HG02610 (cell line): ENCODE results near the gene TCHH.
"Not testable (repeated sequence)": the region's sequence is repeated elsewhere in the genome, so short reads cannot be mapped to it uniquely, and the experiment has no call there.

Experiments
- ATAC-seq: cut with Tn5 transposase; IDR thresholded peaks from one replicate; pipeline ENCODE4 v1.9.1; 2021; ENCODE audit warnings: mild to moderate bottlenecking, moderate library complexity; ENCODE audit not compliant: unreplicated experiment

The TCHH gene

DNA sequence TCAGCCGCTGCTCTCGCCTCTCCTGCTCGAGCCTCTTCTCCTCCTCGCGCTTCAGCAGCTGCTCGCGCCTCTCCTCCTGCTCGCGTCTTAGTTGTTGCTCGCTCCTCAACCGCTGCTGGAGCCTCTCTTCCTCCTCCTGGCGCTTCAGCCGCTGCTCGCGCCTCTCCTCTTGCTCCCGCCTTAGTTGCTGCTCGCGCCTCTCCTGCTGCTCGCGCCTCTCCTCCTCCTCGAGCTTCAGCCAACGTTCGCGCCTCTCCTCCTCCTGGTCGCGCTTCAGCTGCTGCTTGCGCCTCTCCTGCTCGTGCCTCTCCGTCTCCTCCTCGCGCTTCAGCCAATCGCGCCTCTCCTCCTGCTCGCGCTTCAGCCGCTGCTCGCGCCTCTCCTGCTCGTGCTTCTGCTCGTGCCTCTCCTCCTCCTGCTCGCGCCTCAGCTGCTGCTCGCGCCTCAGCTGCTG lies 3.7 kb downstream of the TCHH start:
- ATAC-seq, result no peak

DNA sequence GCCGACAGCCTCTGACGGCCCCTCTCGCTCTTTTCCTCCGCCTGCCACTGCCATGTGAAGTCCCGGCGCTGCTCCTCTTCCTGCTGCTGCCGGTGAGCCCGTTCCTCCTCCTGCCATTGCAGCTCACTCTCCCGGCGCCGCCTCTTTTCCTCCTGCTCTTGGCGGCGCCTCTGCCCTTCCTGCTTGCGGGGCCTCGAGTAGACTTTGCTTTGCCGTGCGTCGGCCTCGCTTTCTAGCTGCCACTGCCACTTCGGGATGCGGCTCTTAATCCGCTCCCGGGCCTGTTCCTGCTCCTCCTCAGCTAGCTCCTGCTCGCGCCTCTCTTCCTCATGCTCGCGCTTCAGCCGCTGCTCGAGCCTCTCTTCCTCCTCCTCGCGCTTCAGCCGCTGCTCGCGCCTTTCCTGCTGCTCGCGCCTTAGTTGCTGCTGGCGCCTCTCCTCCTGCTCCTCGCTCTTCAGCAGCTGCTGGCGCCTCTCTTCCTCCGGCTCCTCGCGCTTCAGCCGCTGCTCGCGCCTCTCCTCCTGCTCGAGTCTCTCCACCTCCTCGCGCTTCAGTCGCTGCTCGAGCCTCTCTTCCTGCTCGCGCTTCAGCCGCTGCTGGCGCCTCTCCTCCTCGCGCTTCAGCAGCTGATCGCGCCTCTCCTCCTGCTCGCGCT lies 4.3 kb downstream of the TCHH start:
- ATAC-seq, result no peak

DNA sequence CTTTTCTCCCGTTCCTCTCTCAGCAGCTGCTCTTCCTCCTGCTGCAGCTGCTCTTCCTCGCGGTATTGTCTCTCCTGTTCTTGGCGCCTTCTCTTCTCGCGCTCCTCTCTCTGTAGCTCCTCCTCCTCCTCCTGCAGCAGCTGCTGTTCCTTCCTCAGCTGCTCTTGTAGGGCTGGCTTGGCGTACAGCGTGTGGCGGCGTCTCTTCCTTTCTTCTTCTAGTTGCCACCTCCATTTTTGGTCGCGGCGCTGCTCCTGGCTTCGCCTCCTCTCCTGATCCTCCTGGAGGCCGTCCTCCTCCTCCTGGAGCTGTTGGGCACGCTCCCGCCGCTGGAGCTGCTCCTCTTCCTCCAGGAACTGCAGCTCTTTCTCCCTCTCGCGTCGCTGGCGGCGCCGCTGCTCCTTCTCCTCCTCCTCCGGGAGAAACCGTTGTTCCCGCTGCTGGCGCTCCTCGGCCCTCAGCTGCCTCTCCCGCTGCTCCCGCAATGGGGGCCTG lies 4.8 kb downstream of the TCHH start:
- ATAC-seq, result no peak

DNA sequence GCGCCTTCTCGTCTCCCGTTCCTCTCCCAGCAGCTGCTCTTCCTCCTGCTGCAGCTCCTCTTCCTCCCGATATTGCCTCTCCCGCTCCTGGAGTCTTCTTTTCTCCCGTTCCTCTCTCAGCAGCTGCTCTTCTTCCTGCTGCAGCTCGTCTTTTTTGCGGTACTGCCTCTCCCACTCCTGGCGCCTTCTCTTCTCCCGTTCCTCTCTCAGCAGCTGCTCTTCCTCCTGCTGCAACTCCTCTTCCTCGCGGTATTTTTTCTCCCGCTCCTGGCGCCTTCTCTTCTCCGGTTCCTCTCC lies 5.3 kb downstream of the TCHH start:
- no peak for ATAC-seq

DNA sequence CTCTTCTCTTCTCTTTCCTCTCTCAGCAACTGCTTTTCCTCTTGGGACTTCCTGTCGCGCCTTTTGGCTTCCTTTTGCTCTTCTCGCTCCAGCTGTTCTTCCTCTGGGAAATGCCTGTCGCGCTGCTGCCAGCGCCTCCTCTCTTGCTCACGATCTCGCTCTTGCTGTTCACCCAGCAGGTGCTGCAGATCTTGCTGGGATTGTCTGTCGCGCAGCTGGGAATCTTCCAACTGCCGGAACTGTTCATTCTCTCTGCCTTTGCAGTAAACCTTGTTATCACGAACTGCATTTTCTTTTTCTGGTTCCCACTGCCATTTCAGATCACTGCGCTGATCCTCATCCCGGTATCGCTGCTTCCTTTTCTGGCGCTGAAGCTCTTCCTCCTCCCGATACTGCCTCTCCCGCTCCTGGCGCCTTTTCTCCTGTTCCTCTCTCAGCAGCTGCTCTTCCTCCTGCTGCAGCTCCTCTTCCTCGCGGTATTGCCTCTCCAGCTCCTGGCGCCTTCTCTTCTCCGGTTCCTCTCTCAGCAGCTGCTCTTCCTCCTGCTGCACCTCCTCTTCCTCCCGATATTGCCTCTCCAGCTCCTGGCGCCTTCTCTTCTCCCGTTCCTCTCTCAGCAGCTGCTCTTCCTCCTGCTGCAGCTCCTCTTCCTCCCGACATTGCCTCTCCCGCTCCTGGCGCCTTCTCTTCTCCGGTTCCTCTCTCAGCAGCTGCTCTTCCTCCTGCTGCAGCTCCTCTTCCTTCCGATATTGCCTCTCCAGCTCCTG lies 5.8 kb downstream of the TCHH start:
- no peak for ATAC-seq

DNA sequence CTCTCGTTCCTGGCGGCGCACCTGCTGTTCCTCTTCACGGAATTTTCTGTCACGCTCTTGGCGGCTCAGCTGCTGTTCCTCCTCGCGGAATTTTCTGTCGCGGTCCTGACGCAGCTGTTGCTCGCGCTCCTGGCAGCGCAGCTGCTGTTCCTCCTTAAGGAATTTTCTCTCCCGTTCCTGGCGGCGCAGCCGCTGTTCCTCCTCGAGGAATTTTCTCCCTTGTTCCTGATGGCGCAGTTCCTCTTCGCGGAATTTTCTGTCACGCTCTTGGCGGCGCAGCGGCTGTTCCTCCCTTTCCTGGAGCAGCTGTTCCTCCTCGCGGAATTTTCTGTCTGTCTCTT lies 6.4 kb downstream of the TCHH start:
- no peak for ATAC-seq

DNA sequence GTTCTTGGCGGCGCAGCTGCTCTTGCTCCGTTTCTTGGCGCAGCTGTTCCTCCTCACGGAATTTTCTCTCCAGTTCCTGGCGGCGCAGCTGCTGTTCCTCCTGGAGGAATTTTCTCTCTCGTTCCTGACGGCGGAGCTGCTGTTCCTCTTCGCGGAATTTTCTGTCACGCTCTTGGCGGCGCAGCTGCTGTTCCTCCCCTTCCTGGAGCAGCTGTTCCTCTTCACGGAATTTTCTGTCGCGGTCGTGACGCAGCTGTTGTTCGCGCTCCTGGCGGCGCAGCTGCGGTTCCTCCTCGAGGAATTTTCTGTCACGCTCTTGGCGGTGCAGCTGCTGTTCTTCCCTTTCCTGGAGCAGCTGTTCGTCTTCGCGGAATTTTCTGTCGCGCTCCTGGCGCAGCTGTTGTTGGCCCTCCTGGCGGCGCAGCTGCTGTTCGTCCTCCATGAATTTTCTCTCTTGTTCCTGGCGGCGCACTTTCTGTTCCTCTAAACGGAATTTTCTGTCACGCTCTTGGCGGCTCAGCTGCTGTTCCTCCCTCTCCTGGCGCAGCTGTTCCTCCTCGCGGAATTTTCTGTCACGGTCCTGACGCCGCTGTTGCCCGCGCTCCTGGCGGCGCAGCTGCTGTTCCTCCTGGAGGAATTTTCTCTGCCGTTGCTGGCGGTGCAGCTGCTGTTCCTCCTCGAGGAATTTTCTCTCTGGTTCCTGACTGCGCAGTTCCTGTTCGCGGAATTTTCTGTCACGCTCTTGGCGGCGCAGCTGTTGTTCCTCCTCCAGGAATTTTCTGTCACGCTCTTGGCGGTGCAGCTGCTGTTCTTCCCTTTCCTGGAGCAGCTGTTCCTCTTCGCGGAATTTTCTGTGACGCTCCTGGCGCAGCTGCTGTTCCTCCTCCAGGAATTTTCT lies 7.0 kb downstream of the TCHH start:
- ATAC-seq, result no peak

DNA sequence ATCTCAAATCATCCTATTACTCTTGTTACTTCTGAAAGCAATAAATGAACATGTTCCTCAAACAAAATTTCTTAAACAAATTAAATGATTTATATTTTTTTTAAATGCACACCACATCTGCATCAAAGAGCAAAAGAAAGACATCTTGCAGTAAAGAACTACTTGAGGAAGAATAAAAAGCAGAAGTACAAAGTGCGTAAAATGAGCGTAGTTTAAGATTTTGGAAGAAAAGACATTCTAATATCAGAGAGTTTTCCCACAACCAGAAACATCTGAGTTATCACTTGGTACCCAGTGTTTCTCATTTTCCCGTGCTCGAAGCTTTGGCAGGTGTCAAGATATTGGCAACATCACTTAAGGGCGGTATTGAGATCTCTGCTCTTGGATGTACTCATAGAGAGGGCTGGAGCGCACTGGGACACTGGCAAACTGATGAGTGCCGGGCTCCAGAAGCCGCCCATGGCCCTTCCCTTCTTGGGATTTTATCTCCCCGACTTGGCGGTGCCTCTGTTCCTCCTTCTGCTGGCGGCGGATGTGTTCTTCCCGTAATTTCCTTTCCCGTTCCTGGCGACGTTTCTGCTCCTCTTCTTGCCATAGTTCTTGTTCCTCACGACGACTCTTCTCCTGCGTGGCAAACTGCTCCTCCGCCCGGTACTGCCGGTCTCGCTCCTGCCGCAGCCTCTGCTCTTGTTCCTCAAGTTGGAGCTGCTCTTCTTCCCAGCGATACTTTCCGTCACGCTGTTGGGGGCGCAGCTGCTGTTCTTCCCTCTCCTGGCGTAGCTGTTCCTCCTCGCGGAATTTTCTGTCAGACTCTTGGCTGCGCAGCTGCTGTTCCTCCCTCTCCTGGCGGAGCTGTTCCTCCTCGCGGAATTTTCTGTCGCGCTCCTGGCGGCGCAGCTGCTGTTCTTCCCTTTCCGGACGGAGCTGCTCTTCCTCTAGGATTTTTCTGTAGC lies 7.9 kb downstream of the TCHH start:
- ATAC-seq, result no peak

DNA sequence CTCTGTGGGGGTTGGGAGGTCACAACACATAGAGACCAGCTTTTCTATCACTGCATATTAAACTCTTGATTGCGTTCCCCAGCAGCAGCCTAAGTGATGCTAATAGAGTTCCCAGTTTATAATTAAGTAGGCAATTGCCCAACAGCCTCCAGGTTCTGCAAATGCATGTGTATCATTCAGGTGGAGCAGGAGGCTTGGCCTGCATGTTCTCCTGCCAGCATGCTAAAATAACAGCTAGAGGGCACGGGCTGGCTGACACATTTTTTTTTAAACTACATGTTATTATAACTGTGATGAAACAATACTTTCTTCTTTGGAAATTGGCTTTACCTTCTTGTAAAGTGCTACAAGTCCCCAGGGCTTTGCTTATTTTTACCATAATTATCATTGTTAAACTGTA lies 10.4 kb downstream of the TCHH start:
- ATAC-seq, result no peak

DNA sequence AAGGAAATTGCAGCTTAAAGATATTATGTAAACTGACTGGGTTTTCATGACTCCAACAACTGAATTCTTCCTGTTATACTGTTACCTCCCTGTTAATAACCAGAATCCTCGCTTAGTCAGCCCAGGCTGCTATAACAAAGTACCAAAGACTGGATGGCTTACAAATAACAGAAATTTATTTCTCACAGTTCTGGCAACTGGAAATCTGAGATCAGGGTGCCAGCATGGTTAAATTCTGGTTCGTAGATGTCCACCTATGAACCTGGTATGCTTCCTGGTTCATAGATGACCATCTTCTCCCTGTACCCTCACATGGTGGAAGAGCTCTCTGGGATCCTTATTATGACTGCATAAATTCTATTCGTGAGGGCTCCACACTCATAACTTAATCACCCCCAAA lies 18.3 kb downstream of the TCHH start:
- no peak for ATAC-seq

DNA sequence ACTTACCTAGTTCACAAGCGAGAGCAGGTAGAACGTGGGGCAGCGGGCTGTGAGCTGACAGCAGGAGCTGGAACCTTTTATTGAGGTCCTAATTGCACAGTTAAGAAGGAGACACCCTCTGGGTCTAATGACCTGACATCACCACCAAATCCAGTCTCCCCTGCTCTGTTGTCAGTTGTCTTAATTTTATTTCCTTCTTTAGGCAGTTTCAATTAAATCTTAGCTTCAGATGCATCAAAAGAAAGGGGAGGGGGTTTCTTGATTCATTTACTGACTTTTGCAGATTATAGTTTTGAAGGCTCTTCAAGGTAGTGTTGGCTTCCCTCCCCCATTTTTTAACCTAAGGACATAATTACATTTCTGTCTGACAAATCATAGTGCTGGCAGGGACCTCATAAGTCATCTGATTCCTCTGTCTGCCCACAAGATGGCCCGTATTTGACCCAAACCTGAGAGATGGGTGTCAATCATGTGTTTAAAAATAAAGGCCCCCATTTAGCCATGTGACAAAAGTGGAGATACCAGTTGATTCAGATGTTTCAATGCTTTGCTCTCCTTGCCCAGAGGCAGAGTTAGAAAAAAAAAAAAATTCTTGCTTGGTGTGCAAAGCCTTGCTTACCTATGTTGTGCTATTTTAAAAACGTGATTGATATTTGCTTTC lies 26.1 kb downstream of the TCHH start, which contains the start of gene TCHHL1:
TSS of gene TCHHL1 (minus strand) at position 51 of the 661 bp plus-strand sequence. CDS start 921 bp downstream, outside the sequence.
- ATAC-seq, result no peak

DNA sequence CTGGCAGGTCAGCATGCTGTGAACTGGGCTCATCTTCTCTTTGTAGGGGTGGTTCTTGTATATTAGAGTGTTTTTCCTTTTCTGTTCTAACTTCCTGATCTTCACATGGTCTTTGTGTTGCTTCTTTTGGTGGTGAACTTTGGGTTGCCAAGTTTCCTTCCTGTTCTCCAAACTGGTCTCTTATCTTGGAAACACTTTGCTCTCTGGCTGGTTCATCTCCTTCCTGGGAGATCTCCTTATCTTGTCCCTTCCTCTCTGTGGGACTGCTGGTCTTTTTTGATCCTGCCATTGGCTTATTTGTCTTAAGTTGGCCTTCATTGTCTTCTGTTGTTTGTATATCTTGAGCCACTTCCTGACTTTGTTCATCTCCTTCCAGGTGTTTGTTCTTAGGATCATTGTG lies 28.5 kb downstream of the TCHH start:
- ATAC-seq, result no peak

DNA sequence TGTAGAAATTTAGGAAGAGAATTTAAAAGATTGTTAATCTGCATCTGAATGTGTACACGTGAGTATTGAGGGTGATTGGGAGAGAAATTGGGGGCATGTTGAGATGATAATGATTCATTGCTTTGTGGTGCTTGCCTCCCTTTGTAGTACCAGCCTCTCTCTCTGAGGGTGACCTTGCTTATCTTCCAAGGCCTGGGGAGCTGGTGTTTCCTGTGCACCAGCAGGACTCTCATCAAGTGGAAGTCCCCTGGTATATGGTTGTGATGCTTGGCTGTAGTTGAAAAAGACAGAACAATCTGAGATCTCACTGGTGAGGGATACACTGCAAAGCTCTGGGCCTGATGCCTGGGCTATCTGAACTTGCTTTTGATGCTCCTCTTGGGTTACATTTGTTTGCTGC lies 30.4 kb downstream of the TCHH start:
- ATAC-seq, result no peak

DNA sequence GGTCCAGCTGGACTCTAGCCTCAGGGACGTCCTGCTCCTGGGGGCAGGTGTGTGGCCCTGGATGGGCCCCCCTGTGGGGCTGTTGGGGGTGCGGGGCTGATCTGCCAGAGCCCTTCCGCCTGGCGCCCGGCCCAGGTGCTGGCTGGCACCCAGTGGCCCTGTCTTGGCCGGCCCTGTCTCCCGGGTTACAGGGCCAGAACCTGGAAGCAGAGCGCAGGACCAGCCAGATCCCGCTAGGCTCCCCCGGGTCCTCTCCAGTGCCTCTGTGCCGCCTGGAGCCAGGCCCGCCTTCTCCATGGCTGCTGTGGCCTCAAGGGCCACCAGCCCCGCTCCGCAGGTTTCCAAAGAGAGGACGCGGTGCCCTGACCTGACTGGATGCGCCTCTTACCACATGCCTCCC lies 34.2 kb downstream of the TCHH start:
- ATAC-seq, result not testable (repeated sequence)

DNA sequence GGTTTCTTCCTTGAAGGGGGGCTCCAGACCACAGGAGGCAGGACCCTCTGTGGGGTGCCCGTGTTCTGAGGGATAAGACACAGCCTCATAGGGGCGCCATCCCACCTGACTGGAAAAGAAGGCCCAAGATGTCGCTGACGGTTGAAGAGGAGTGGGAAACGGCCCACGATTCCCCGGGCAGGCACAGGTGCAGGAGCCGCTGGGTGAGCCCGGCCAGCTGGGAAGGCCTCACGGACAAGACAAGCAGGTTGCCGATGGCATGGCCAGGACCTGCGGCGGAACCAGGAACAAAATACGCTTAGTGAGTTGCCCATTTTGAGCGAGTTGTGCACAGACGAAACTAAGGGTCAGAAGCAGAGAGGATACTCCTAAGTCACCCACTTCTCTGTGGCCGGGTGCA lies 34.8 kb downstream of the TCHH start:
- not testable (repeated sequence) for ATAC-seq

DNA sequence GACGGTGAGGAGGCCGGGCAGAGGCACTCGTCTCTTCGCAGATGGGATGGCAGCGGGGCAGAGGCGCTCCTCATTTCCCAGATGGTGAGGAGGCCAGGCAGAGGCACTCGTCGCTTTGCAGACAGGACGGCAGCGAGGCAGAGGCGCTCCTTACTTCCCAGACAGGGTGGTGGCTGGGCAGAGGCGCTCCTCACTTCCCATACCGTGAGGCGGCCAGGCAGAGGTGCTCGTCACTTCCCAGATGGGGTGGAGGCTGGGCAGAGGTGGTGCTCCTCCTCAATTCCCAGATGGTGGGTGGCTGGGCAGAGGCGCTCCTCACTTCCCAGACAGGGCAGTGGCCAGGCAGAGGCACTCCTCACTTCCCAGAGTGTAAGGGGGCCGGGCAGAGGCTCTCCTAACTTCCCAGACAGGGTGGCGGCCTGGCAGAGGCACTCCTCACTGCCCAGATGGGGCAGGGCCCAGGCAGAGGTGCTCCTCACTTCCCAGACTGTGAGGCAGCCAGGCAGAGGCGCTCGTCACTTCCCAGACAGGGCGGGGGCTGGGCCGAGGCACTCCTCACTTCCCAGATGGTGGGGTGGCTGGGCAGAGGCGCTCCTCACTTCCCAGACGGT lies 36.3 kb downstream of the TCHH start:
- ATAC-seq, result no peak

DNA sequence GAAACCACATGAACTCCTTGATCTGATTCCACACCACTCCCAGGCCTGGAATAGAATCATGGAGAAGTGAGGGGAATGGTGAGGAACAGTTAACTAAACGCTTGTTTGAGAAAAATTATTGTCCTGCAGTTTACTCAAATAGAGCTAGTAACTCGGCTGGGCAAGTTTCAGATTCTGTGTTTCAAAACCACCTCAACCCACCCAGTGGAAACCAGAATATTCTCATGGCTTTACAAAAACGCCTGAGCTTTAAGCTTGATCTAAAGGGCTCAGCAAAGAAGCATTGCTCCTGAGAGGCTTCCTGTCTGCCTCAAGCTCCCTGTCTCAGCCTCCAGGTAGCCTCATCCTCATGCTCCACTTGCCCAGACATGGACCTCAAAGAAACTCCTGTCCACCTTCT lies 42.9 kb downstream of the TCHH start:
- no peak for ATAC-seq

DNA sequence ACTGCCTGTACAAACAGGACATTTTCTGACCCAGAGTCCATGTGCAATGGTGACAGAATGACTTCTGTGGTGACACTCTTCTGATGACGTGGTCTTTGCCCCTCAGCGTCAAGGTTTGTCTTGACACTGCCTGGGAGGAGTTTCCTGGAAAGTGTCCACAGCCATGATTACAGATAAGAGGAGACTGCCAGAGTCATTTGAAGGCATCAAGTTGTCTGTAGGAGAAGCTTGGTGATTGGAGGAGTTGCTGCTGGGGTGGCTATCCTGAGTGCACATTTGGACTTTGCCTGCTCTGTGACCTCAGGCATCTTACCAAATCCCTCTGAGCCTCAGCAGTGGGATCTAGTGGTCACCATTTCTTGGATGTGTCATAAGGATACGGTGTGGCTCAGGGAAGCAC lies 44.1 kb downstream of the TCHH start:
- no peak for ATAC-seq

DNA sequence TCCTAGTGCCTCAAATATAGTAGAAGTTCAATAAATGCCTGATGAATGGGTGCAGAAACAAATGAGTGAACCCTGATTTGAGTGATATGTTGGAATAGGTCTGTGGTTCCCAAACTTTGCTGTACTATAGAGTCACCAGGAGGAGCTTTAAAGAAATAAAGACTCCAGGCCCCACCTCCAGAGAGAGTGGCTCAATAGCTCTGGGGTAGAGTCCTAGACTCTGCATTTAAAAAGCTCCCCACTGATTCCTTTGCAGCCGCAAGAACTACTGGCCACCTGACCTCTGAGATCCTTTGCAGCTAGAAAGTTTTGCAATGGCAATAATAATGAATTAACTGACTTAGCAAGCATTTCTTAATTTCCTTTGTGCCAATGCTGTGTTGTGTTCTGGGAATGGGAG lies 47.3 kb downstream of the TCHH start:
- ATAC-seq, result no peak

DNA sequence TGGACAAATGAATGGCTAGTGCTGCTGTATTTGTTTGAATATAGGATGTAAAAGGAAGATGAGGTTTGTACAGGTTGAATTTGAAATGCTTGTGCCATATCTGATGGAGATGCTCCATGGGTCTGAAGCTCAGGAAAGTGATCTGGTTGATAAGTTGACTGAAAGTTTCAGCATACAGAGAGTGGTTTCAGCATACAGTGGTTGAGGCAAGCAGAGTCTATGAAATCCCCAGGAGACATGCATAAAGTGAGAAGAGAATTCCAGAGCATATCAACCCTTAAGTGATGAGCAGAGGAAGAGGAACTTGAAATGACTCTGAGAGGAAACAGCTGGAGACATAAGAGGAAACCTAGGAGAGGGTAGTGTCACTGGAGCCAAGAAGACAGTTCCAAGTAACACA lies 48.1 kb downstream of the TCHH start:
- no peak for ATAC-seq
